K562 (cell line): ENCODE results near the gene ASS1. TPM values are rescaled to one million over a fixed set of nuclear protein-coding genes. Genes with fewer than 3 reads are reported as not detected.
A peak's percentile ranks its signal among the peaks of the same experiment; 100 is the strongest.

Experiments used
- CREB1 ChIP-seq, 2 experiments: sonication (generic) in 1 of 2; formaldehyde crosslinking in 1 of 2; IDR thresholded peaks; 2 replicates each; pipeline versions ENCODE4 v1.6.1 to v1.8.0; 2012 to 2022; ENCODE audit warnings: inconsistent platforms in 1 of 2, mild to moderate bottlenecking in 1 of 2, missing genetic modification reagents in 1 of 2, moderate library complexity in 1 of 2
- ELK1 ChIP-seq: sonication (generic); formaldehyde crosslinking; IDR thresholded peaks from 2 replicates; pipeline ENCODE4 v1.8.1; 2022; ENCODE audit warnings: missing genetic modification reagents
- HDGF ChIP-seq: fragments of 450-650 bp; IDR thresholded peaks from 2 replicates; pipeline ENCODE4 v1.6.1; 2016
- HEY1 ChIP-seq: fragments of 250-450 bp; sonication (Bioruptor Pico); IDR thresholded peaks from 2 replicates; pipeline ENCODE4 v1.5.0; 2020; ENCODE audit warnings: mild to moderate bottlenecking, moderate library complexity, borderline replicate concordance
- NCOA2 ChIP-seq, 2 experiments: fragments of 450-650 bp; IDR thresholded peaks; 2 replicates each; pipeline ENCODE4 v1.6.1; 2018; ENCODE audit warnings: mild to moderate bottlenecking in 2 of 2, moderate library complexity in 1 of 2; ENCODE audit not compliant: partially characterized antibody in 2 of 2
- SFPQ ChIP-seq: fragments of 200-400 bp; formaldehyde crosslinking; IDR thresholded peaks from 2 replicates; pipeline ENCODE4 v1.6.1; 2017; ENCODE audit warnings: mild to moderate bottlenecking, low read depth, low read length, moderate library complexity
- TARDBP ChIP-seq: fragments of 450-650 bp; IDR thresholded peaks from 2 replicates; pipeline ENCODE4 v1.6.1; 2016
- TFAP4 ChIP-seq: sonication (generic); formaldehyde crosslinking; IDR thresholded peaks from 2 replicates; pipeline ENCODE4 v1.8.0; 2022; ENCODE audit warnings: missing genetic modification reagents, mild to moderate bottlenecking, moderate library complexity, borderline replicate concordance
- ZBTB17 ChIP-seq: fragments of 450-650 bp; formaldehyde crosslinking; IDR thresholded peaks from 2 replicates; pipeline ENCODE4 v1.4.0; 2020; ENCODE audit warnings: mild to moderate bottlenecking
- ZNF124 ChIP-seq: sonication (generic); formaldehyde crosslinking; IDR thresholded peaks from 2 replicates; pipeline ENCODE4 v1.8.1; 2022; ENCODE audit warnings: missing genetic modification reagents
- ZNF696 ChIP-seq: fragments of 250-450 bp; sonication (Bioruptor Pico); conservative IDR thresholded peaks from 2 replicates; pipeline ENCODE4 v1.4.0; 2020; ENCODE audit warnings: mild to moderate bottlenecking, moderate library complexity
- polyA plus RNA-seq, 8 experiments: library from polyadenylated mRNA; depleted of rRNA in 4 of 8; stranded (reverse) in 5 of 8; unstranded in 3 of 8; fragments of >200 nt; fragmentation: Nextera tagmentation in 2 of 8; fragmentation: Illumina TruSeq in 1 of 8; extraction: Ambion mirVana in 2 of 8; extraction: Trizol in 1 of 8; gene quantifications; 2 replicates each; pipeline versions ENCODE4 v1.2.1 to v1.2.3, GENCODE V29; 2011 to 2014; ENCODE audit warnings: inconsistent platforms in 1 of 8, missing spikeins in 1 of 8
- total RNA-seq, 7 experiments: library from RNA; depleted of rRNA in 6 of 7; stranded (reverse); fragments of >200 nt in 6 of 7; fragmentation: Illumina TruSeq in 2 of 7; extraction: Trizol in 2 of 7; gene quantifications; 2 replicates each; pipeline versions ENCODE4 v1.2.1 to v1.2.3, GENCODE V29; 2011 to 2021; ENCODE audit warnings: low replicate concordance in 1 of 7
- TF ChIP-seq, protein P1 (sequence below), 2 experiments: fragments of 450-650 bp; IDR thresholded peaks; 2 replicates each; pipeline ENCODE4 v1.6.1; 2016
- TF ChIP-seq, protein P2 (sequence below): sonication (generic); formaldehyde crosslinking; IDR thresholded peaks from 2 replicates; pipeline ENCODE4 v1.8.0; 2022; ENCODE audit warnings: missing genetic modification reagents, mild to moderate bottlenecking, borderline replicate concordance

ASS1 gene
- total and polyA plus RNA-seq, 9 of the 15 experiments (the other 6 are each of a cell fraction or from before 2014, with no cell fraction given) = 1.5 to 5.7 (median 3.7) TPM

DNA sequence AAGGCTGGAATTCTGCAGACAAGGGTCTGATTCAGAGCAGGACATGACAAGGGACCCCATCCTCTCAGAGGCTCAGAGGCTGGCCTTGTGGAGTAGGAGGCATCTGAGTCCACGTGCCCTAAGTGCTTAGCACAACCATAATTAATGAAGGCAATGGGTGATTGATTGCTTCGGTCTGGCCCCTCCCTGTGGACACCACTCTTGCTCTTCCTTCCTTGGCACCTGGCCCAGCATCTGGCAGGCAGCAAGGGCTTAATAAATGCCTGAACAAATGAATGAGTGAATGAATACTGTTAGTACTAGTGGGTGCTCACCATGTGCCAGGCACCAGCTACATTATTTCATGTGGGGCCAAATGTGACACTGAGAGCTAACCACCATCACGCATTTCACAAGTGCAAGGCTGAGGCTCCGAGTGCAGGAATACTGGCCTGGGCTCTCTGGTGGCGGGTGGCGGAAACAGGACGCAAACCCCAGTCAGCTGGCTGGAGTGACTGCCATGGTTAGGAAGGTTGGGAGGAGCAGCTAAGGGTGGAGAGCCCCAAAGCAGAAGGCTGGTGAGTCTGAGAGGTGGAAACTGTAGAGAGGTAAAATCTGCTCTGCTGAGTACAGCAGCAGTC lies 53.6 kb downstream of the ASS1 start (continued):
- no peak for TF ChIP-seq SFPQ
- TF ChIP-seq ELK1 (CRISPR knock-in tag) = no peak
- TF ChIP-seq, protein P1, sequence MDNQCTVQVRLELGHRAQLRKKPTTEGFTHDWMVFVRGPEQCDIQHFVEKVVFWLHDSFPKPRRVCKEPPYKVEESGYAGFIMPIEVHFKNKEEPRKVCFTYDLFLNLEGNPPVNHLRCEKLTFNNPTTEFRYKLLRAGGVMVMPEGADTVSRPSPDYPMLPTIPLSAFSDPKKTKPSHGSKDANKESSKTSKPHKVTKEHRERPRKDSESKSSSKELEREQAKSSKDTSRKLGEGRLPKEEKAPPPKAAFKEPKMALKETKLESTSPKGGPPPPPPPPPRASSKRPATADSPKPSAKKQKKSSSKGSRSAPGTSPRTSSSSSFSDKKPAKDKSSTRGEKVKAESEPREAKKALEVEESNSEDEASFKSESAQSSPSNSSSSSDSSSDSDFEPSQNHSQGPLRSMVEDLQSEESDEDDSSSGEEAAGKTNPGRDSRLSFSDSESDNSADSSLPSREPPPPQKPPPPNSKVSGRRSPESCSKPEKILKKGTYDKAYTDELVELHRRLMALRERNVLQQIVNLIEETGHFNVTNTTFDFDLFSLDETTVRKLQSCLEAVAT (IDR thresholded peaks at IDR 0.05) = peak in 1 of 2 experiments; percentile 97; a peak in 2 of 4 replicates
- TF ChIP-seq ZNF124 = no peak
- TF ChIP-seq TFAP4 (CRISPR knock-in tag) = peak; percentile 36; the same call in 1 of the 2 replicates
- no peak for TF ChIP-seq ZNF696 (CRISPR knock-in tag)
- no peak for TF ChIP-seq TARDBP
- TF ChIP-seq ZBTB17 (CRISPR knock-in tag) = peak; percentile 95
- TF ChIP-seq HEY1 (CRISPR knock-in tag) = no peak
- no peak for TF ChIP-seq HDGF
- TF ChIP-seq NCOA2 (IDR thresholded peaks at IDR 0.05; ENCODE audit: partially characterized antibody in 2 of 2) = no peak
- TF ChIP-seq, protein P2, sequence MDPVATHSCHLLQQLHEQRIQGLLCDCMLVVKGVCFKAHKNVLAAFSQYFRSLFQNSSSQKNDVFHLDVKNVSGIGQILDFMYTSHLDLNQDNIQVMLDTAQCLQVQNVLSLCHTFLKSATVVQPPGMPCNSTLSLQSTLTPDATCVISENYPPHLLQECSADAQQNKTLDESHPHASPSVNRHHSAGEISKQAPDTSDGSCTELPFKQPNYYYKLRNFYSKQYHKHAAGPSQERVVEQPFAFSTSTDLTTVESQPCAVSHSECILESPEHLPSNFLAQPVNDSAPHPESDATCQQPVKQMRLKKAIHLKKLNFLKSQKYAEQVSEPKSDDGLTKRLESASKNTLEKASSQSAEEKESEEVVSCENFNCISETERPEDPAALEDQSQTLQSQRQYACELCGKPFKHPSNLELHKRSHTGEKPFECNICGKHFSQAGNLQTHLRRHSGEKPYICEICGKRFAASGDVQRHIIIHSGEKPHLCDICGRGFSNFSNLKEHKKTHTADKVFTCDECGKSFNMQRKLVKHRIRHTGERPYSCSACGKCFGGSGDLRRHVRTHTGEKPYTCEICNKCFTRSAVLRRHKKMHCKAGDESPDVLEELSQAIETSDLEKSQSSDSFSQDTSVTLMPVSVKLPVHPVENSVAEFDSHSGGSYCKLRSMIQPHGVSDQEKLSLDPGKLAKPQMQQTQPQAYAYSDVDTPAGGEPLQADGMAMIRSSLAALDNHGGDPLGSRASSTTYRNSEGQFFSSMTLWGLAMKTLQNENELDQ (CRISPR knock-in tag) = no peak
- TF ChIP-seq CREB1 (IDR thresholded peaks at IDR 0.05) = no peak
- no peak for TF ChIP-seq CREB1 (CRISPR knock-in tag; IDR thresholded peaks at IDR 0.05)
